Measurements from ENCODE around the gene GPC6.

DNA sequence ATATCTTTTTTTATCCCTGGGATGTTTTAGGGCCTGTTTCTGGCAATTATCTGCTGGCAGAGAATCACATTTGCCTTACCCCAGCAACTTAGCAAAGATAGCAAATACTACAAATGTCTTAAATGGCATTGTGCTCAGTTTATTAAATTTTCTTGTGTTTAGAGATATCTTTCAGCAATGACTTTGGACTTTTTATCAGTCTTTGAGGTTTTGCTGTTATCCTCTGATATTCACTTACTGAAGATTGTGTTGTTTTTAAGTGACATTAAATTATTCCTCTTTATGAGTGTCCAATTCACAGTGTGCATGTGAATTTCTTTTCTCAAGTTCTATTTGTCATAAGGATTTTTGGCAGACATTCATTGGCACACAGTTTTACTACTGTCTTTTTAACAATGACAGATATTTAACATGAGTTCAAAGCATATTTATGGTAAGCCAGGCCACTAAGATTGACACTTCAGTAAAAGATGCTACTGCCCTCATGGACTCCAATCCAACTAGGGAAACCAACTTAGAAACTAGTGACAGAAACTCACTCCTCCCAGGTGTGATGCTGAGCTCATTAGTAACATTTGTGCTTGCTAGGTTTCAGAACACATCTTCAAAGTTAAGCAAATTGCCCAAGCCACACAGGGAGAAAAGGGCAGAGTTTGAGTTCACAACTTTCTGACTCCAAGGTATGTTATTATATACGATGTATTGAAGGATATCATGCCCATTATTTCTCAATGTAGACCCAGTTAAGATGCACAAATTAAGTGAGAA, 481.9 kb downstream of the GPC6 start:
- TF ChIP-seq, protein P1, sequence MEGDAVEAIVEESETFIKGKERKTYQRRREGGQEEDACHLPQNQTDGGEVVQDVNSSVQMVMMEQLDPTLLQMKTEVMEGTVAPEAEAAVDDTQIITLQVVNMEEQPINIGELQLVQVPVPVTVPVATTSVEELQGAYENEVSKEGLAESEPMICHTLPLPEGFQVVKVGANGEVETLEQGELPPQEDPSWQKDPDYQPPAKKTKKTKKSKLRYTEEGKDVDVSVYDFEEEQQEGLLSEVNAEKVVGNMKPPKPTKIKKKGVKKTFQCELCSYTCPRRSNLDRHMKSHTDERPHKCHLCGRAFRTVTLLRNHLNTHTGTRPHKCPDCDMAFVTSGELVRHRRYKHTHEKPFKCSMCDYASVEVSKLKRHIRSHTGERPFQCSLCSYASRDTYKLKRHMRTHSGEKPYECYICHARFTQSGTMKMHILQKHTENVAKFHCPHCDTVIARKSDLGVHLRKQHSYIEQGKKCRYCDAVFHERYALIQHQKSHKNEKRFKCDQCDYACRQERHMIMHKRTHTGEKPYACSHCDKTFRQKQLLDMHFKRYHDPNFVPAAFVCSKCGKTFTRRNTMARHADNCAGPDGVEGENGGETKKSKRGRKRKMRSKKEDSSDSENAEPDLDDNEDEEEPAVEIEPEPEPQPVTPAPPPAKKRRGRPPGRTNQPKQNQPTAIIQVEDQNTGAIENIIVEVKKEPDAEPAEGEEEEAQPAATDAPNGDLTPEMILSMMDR (conservative IDR thresholded peaks at IDR 0.05), result no peak
- TF ChIP-seq ZFX (IDR thresholded peaks at IDR 0.05), result no peak
